ENCODE data around the gene C19orf85.

C19orf85 gene

GRCh38 chr19:55443045-55443823, 21.3 kb downstream of the C19orf85 start, which contains the start of gene SHISA7:
Gene SHISA7 (minus strand): TSS chr19:55443300. CDS start chr19:55442863, 437 bp downstream.
- TF ChIP-seq SPI1 (IDR thresholded peaks at IDR 0.05; ENCODE audit: borderline replicate concordance, low read depth) (no peak), GABPA (IDR thresholded peaks at IDR 0.05; ENCODE audit: low read depth) (no peak), POLR2AphosphoS5 (IDR thresholded peaks at IDR 0.05; ENCODE audit: low read depth) (no peak), REST (IDR thresholded peaks at IDR 0.05; ENCODE audit: insufficient replicate concordance, low read depth) (no peak)
- TF ChIP-seq, protein P1, sequence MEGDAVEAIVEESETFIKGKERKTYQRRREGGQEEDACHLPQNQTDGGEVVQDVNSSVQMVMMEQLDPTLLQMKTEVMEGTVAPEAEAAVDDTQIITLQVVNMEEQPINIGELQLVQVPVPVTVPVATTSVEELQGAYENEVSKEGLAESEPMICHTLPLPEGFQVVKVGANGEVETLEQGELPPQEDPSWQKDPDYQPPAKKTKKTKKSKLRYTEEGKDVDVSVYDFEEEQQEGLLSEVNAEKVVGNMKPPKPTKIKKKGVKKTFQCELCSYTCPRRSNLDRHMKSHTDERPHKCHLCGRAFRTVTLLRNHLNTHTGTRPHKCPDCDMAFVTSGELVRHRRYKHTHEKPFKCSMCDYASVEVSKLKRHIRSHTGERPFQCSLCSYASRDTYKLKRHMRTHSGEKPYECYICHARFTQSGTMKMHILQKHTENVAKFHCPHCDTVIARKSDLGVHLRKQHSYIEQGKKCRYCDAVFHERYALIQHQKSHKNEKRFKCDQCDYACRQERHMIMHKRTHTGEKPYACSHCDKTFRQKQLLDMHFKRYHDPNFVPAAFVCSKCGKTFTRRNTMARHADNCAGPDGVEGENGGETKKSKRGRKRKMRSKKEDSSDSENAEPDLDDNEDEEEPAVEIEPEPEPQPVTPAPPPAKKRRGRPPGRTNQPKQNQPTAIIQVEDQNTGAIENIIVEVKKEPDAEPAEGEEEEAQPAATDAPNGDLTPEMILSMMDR (IDR thresholded peaks at IDR 0.05; ENCODE audit: insufficient read depth, low read length) = no peak
- DNase-seq (ENCODE audit: low read depth in 1 of 2, low spot score in 1 of 2) = peak in 1 of 2 experiments; percentile 34
- H3K27me3 ChIP-seq (ENCODE audit: insufficient read depth, poor library complexity, severe bottlenecking) = peaks cover 34% of the 10 kb centered on the region
- no peak within 1 kb of the TSS for H3K4me3 ChIP-seq (replicated peaks; ENCODE audit: insufficient read depth, low read length)
- H3K27ac ChIP-seq (replicated peaks) = no peak within 1 kb of the TSS

GRCh38 chr19:55442372-55442961, 22.1 kb downstream of the C19orf85 start:
- H3K27ac ChIP-seq (replicated peaks) = no peak overlapping the region
- DNase-seq (ENCODE audit: low read depth in 1 of 2, low spot score in 1 of 2) = peak in 1 of 2 experiments; percentile 30
- TF ChIP-seq GABPA (IDR thresholded peaks at IDR 0.05; ENCODE audit: low read depth) (no peak), REST (IDR thresholded peaks at IDR 0.05; ENCODE audit: insufficient replicate concordance, low read depth) (no peak), POLR2AphosphoS5 (IDR thresholded peaks at IDR 0.05; ENCODE audit: low read depth) (no peak), SPI1 (IDR thresholded peaks at IDR 0.05; ENCODE audit: borderline replicate concordance, low read depth) (no peak)
- TF ChIP-seq, protein P1 (IDR thresholded peaks at IDR 0.05; ENCODE audit: insufficient read depth, low read length) = no peak
- H3K27me3 ChIP-seq (ENCODE audit: insufficient read depth, poor library complexity, severe bottlenecking) = peaks cover 34% of the 10 kb centered on the region
- no peak overlapping the region for H3K4me3 ChIP-seq (replicated peaks; ENCODE audit: insufficient read depth, low read length)

- no peak overlapping the region for H3K27ac ChIP-seq (replicated peaks)
- DNase-seq (ENCODE audit: low read depth in 1 of 2, low spot score in 1 of 2) = no peak
- TF ChIP-seq REST (IDR thresholded peaks at IDR 0.05; ENCODE audit: insufficient replicate concordance, low read depth) = no peak
- no peak overlapping the region for H3K4me3 ChIP-seq (replicated peaks; ENCODE audit: insufficient read depth, low read length)
- H3K27me3 ChIP-seq (ENCODE audit: insufficient read depth, poor library complexity, severe bottlenecking) = peaks cover 34% of the 10 kb centered on the region
Observed at GRCh38 chr19:55441692-55442321, 22.7 kb downstream of the C19orf85 start.
